Measurements from ENCODE around the gene ZCCHC17.
"Not testable (repeated sequence)": the region's sequence is repeated elsewhere in the genome, so short reads cannot be mapped to it uniquely, and the experiment has no call there.

ZCCHC17 gene

GRCh38 chr1:31370565-31370964, 73.7 kb downstream of the ZCCHC17 start:
- DNase-seq (ENCODE audit: low read depth) = no peak

- no peak for DNase-seq (ENCODE audit: low read depth)
Observed at GRCh38 chr1:31371121-31371959, 74.5 kb downstream of the ZCCHC17 start.

- DNase-seq (ENCODE audit: low read depth) = no peak
Observed at GRCh38 chr1:31372051-31372450, 75.2 kb downstream of the ZCCHC17 start.

DNA sequence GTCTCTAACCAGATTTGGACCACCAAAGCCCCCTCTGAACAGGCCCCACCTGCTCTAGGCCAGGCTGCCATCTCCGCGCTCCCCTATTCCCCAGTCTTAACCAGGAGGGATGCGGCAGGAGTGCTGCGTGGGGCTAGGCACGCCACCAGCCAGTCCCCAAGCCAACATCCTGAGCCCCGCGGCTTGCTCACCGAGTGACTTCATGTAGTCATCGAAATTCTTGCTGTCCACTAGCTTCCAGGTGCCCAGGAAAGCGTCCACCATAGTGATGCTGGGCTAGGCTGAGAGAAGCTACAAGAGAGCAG, 75.9 kb downstream of the ZCCHC17 start:
- DNase-seq (ENCODE audit: low read depth) = no peak

GRCh38 chr1:31373056-31373896, 76.4 kb downstream of the ZCCHC17 start, which contains the start of gene FABP3:
Gene FABP3 (minus strand): TSS chr1:31373076. CDS start chr1:31373014, 62 bp downstream.
- DNase-seq (ENCODE audit: low read depth) = no peak

DNA sequence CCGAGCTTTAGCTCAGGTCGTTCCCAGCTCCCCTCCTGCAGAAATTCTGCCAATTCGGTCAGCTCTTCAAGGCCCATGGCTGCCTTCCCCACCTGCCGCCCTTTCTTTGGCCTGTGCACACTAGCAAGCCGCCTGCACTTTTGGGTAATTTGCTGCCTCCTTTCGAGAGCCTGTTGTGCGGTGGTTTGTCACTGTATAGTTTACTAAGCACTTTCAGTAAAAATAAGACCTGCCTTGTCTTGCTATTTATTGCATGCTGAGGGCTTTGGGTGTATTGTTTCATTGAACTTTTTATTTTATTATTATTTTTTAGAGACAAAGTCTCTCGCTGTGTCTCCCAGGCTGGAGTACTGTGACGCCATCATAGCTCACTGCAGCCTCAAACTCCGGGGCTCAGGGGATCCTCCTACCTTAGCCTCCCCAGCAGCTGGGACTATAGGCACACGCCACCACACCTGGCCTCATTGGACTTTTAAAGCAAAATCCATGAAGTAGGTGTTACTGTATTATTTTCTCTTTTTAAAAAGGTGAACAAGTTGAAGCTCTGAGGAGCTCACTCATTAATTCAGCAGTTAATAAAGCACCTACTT, 77.2 kb downstream of the ZCCHC17 start:
- DNase-seq (ENCODE audit: low read depth) = no peak

- DNase-seq (ENCODE audit: low read depth) = no peak
Observed at GRCh38 chr1:31374511-31375196, 77.8 kb downstream of the ZCCHC17 start.

- peak; percentile 71 for DNase-seq (ENCODE audit: low read depth)
Observed at GRCh38 chr1:31376375-31377134, 79.7 kb downstream of the ZCCHC17 start.

DNA sequence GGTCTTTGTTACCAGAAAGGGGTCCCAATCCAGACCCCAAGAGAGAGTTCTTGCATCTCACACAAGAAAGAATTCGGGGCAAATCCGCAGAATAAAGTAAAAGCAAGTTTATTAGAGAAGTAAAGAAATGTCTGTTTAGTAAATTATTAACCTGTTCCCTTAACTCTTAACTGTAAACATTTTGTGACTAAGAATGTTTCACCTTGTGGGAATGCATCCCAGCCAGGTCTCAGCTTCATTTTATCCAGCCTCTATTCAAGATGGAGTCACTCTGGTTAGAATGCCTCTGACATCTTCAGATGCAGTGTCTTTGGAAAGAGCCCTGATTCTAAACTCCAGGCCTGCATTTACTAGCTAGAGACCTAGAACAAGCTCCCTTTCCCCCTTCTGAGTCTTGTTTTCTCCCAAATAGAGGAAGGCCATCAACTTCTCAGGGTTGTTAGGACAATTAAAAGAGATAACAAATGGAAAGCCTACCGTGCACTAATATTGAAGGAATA, 80.6 kb downstream of the ZCCHC17 start:
- no peak for DNase-seq (ENCODE audit: low read depth)

DNA sequence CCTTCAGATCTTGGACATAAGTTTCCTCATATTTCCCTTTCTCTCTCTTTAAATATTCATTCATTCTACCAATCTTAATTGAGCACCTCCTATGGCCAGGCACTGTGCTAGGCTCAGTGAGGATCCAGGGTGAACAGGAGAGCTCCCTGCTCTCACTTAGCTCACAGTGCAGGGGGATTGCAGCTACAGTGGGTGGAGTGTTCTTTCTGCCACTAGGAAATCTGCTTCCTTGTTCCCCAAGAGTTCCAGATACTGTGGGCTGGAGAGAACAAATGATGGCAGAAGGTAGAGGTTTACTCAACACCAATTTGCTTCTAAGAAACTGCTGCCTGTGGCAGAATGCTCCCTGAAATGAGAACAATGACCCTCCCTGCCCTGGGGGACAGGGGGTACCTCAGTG, 81.2 kb downstream of the ZCCHC17 start:
- DNase-seq (ENCODE audit: low read depth) = no peak

DNA sequence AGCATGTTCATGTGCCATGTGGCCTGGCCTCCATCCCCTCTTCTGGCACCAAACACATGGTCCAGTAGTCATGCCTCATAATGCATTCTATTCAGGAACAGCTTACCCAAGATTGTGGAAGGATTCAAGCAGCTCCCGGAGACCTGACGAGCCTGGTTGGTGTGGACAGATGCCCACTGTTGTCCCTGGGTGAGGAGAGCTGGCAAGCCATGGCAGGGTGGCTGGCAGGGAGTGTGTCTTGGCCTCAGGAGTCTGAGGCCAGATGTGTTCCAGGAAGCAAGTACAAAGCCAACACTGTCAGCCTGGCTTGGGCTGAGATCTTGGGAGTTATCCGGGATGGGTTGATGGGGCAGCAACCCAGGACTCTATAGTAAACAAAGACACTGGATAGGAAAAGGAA, 83.3 kb downstream of the ZCCHC17 start:
- DNase-seq (ENCODE audit: low read depth) = no peak

- no peak for DNase-seq (ENCODE audit: low read depth)
Observed at GRCh38 chr1:31381394-31382294, 84.8 kb downstream of the ZCCHC17 start.

GRCh38 chr1:31382379-31382989, 85.7 kb downstream of the ZCCHC17 start:
- DNase-seq (ENCODE audit: low read depth) = no peak

DNA sequence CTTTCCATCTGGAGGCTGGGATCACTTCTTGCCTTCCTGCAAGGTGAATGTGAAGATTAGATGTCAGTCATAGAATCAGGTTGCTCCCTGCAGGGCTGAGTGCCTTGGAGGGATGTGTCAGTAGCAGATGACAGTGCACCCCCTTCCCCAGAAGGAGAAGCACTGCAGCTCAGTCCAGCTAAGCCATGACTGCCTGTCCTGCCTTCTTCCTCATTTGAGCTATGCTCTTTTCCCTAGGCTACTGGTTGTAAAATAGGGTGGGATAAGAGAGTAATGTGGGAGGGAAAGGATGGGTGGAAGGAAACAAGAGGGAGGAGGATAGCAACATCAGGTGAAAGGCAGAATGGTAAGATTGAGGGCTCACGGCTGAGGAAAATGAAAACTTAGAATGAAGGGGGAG, 87.1 kb downstream of the ZCCHC17 start:
- DNase-seq (ENCODE audit: low read depth) = no peak

GRCh38 chr1:31386576-31387243, 89.9 kb downstream of the ZCCHC17 start:
- DNase-seq (ENCODE audit: low read depth) = not testable (repeated sequence)

GRCh38 chr1:31387612-31388011, 90.8 kb downstream of the ZCCHC17 start:
- DNase-seq (ENCODE audit: low read depth) = no peak

GRCh38 chr1:31389616-31390015, 92.8 kb downstream of the ZCCHC17 start:
- DNase-seq (ENCODE audit: low read depth) = no peak

DNA sequence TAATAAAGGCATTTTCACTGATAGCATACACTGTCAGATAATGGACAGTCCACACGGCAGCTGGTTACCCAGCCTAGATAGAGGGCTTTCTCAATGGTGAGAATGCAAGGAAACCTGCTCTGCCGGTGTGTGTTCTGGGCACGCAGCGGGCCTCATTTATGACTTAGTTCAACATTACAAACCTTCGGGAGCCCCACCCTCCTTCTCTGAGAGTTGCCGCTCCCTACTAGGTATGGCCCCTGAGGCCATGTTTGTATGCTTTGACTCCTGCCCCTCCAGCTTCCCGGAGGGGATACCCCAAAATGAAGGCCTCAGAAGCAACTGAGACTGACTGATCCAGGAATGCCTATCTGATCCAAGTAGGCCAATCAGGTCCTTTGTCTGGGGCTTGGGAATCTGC, 93.2 kb downstream of the ZCCHC17 start:
- DNase-seq (ENCODE audit: low read depth) = no peak

DNA sequence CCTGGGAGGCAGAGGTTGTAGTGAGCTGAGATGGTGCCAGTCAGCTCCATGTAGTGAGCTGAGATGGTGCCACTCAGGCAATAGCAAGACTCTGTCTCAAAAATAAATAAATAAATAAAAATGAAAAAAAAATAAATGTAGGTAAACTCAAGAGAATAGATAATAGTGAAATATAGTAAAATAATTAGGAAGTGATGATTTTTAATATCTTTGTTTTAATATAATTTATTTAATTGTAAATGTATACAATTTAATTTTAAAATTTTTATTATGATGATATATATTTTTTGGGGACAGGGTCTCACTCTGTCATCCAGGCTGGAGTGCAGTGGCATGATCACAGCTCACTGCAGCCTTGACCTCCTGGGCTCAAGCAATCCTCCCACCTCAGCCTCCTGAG, 96.6 kb downstream of the ZCCHC17 start:
- no peak for DNase-seq (ENCODE audit: low read depth)
